Breast epithelium (tissue), 4 donors: ENCODE data around the gene CACNA1B. TPM values are rescaled to one million over a fixed set of nuclear protein-coding genes. Genes with fewer than 3 reads are reported as not detected.

Experiments used
- DNase-seq, 2 donors: peaks; one replicate each; pipeline ENCODE4 v3.0.0-alpha.2; 2019; ENCODE audit warnings: low spot score in 2 of 2
- H3K27ac ChIP-seq, 2 donors: fragments of 200-600 bp; sonication (generic) in 1 of 2; one replicate each; pipeline ENCODE4 v1.5.1; 2016 to 2019; ENCODE audit warnings: mild to moderate bottlenecking in 1 of 2
- H3K27me3 ChIP-seq, 2 donors: fragments of 200-600 bp; sonication (generic) in 1 of 2; one replicate each; pipeline versions ENCODE4 v1.5.1 to v1.6.0; 2017 to 2019; ENCODE audit warnings: control low read depth in 1 of 2, mild to moderate bottlenecking in 1 of 2
- H3K36me3 ChIP-seq: fragments of 200-600 bp; one replicate; pipeline ENCODE4 v1.5.1; 2019
- H3K4me1 ChIP-seq, 2 donors: fragments of 200-600 bp; sonication (generic); one replicate each; pipeline ENCODE4 v1.5.1; 2016 to 2019; ENCODE audit warnings: control low read depth in 1 of 2
- H3K4me3 ChIP-seq, 3 donors: fragments of 200-600 bp; sonication (generic); 1 replicate in 2 of 3; 2 replicates in 1 of 3; pipeline ENCODE4 v1.5.1; 2016 to 2019; ENCODE audit warnings: mild to moderate bottlenecking in 3 of 3, moderate library complexity in 2 of 3
- H3K9me3 ChIP-seq, 2 donors: fragments of 200-600 bp; sonication (generic) in 1 of 2; one replicate each; pipeline ENCODE4 v1.5.1; 2016 to 2019; ENCODE audit warnings: control low read depth in 1 of 2
- CTCF ChIP-seq, 3 donors: fragments of 450-650 bp; IDR thresholded peaks; one replicate each; pipeline ENCODE4 v1.5.1; 2016 to 2017; ENCODE audit warnings: antibody characterized with exemption in 3 of 3, mild to moderate bottlenecking in 3 of 3, moderate library complexity in 3 of 3
- POLR2A ChIP-seq: fragments of 450-650 bp; IDR thresholded peaks from one replicate; pipeline ENCODE4 v1.6.1; 2016; ENCODE audit warnings: antibody characterized with exemption, mild to moderate bottlenecking, moderate library complexity
- POLR2AphosphoS5 ChIP-seq, 3 donors: sonication (generic); formaldehyde crosslinking; IDR thresholded peaks; one replicate each; pipeline ENCODE4 v1.6.1; 2017; ENCODE audit warnings: antibody characterized with exemption in 3 of 3
- intact Hi-C: fragments of 100-400 bp; cut with DNase I; formaldehyde crosslinking; loops from one replicate; pipeline ENCODE4 v1.15.1; 2023; ENCODE audit warnings: low total_unique reads
- total RNA-seq, 3 donors: library from RNA; depleted of rRNA; stranded (reverse); fragments of >200 nt; gene quantifications; one replicate each; pipeline ENCODE4 v1.1.0, GENCODE V29; 2016

The CACNA1B gene
- total RNA-seq, 3 donors from 2014 or later = under 0.01 TPM; not detected in 2

- Histone ChIP-seq H3K9me3 (peaks cover 39 to 41% of the 10 kb centered on the region in 2 donors), H3K4me3 (no peak overlapping the region), H3K4me1 (no peaks in the 10 kb centered on the region), H3K36me3 (no peaks in the 10 kb centered on the region), H3K27me3 (no peaks in the 10 kb centered on the region), H3K27ac (no peak overlapping the region)
- DNase-seq = no peak
- intact Hi-C loops = no loop called here
- TF ChIP-seq POLR2AphosphoS5 (IDR thresholded peaks at IDR 0.05) (no peak), POLR2A (no peak), CTCF (IDR thresholded peaks at IDR 0.05) (no peak)
Observed at GRCh38 chr9:137853392-137853995, 24.1 kb upstream of the CACNA1B start.

- TF ChIP-seq POLR2AphosphoS5 (IDR thresholded peaks at IDR 0.05) = no peak
- TF ChIP-seq POLR2A = no peak
- no peak for TF ChIP-seq CTCF (IDR thresholded peaks at IDR 0.05)
- DNase-seq = no peak
- intact Hi-C loops = no loop called here
- H3K4me1 ChIP-seq = no peaks in the 10 kb centered on the region
- H3K27me3 ChIP-seq = no peaks in the 10 kb centered on the region
- no peak overlapping the region for H3K27ac ChIP-seq
- H3K9me3 ChIP-seq = peaks cover 23 to 29% of the 10 kb centered on the region in 2 donors
- no peaks in the 10 kb centered on the region for H3K36me3 ChIP-seq
- H3K4me3 ChIP-seq = no peak overlapping the region
Observed at GRCh38 chr9:137860361-137860760, 17.2 kb upstream of the CACNA1B start.

- Histone ChIP-seq H3K4me3 (no peak overlapping the region), H3K27ac (no peak overlapping the region), H3K9me3 (peaks cover 3 to 17% of the 10 kb centered on the region in 2 donors), H3K27me3 (peaks cover 0 to 5% of the 10 kb centered on the region in 2 donors), H3K36me3 (no peaks in the 10 kb centered on the region), H3K4me1 (no peaks in the 10 kb centered on the region)
- intact Hi-C loops = no loop called here
- no peak for TF ChIP-seq POLR2AphosphoS5 (IDR thresholded peaks at IDR 0.05)
- TF ChIP-seq POLR2A = no peak
- no peak for TF ChIP-seq CTCF (IDR thresholded peaks at IDR 0.05)
- DNase-seq = no peak
Observed at GRCh38 chr9:137865581-137866145, 11.9 kb upstream of the CACNA1B start.

GRCh38 chr9:137866226-137867141 lies 11.1 kb upstream of the CACNA1B start:
- Histone ChIP-seq H3K9me3 (peaks cover 0 to 14% of the 10 kb centered on the region in 2 donors), H3K27ac (no peak overlapping the region), H3K27me3 (peaks cover 0 to 5% of the 10 kb centered on the region in 2 donors), H3K4me3 (no peak overlapping the region), H3K4me1 (no peaks in the 10 kb centered on the region), H3K36me3 (no peaks in the 10 kb centered on the region)
- intact Hi-C loops = no loop called here
- no peak for DNase-seq
- TF ChIP-seq POLR2A = no peak
- TF ChIP-seq CTCF (IDR thresholded peaks at IDR 0.05) = no peak
- no peak for TF ChIP-seq POLR2AphosphoS5 (IDR thresholded peaks at IDR 0.05)

- H3K4me1 ChIP-seq = no peaks in the 10 kb centered on the region
- peaks cover 0 to 17% of the 10 kb centered on the region in 2 donors for H3K27me3 ChIP-seq
- no peak for DNase-seq
- no peak overlapping the region for H3K4me3 ChIP-seq
- no peak overlapping the region for H3K27ac ChIP-seq
- H3K36me3 ChIP-seq = no peaks in the 10 kb centered on the region
- peaks cover 0 to 14% of the 10 kb centered on the region in 2 donors for H3K9me3 ChIP-seq
- intact Hi-C loops = no loop called here
- TF ChIP-seq POLR2AphosphoS5 (IDR thresholded peaks at IDR 0.05) (no peak), POLR2A (no peak)
Observed at GRCh38 chr9:137870432-137870831, 7.2 kb upstream of the CACNA1B start.
